GM18873 (cell line): ENCODE results near the gene HSD17B8.

Source experiments
- ATAC-seq: cut with Tn5 transposase; IDR thresholded peaks from one replicate; pipeline ENCODE4 v1.9.1; 2021; ENCODE audit warnings: mild to moderate bottlenecking, moderate library complexity, moderate number of reproducible peaks; ENCODE audit not compliant: unreplicated experiment, low FRiP score

Gene HSD17B8

DNA sequence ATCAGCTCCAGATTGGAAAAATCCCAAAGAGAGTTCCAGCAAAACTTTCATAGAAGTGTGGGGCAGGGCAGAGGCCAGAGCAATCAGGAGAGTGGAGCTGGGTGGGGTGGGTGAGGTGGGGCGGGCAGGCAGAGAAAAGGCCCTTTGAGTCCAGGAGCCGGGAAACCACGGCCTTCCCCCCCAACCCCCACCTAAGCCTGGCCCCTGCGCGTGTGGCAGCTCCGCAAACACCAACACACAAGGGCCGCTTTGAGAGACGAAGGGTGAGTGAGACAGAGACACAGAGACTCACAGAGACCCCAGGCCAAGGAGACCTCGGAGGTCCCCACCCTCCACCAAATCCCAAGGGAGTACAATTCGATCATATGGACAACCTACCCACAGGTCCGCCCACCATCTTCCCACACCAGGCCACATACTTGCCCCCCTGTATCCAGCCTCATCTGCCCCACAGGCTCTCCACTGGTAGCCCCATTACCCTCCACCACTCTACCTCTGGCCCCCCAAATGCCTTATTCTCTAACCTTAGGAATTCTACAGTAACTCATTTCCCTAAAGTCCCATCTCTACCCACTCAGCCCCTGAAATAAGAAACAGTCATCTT is 13.8 kb upstream of the HSD17B8 start:
- ATAC-seq: no peak

DNA sequence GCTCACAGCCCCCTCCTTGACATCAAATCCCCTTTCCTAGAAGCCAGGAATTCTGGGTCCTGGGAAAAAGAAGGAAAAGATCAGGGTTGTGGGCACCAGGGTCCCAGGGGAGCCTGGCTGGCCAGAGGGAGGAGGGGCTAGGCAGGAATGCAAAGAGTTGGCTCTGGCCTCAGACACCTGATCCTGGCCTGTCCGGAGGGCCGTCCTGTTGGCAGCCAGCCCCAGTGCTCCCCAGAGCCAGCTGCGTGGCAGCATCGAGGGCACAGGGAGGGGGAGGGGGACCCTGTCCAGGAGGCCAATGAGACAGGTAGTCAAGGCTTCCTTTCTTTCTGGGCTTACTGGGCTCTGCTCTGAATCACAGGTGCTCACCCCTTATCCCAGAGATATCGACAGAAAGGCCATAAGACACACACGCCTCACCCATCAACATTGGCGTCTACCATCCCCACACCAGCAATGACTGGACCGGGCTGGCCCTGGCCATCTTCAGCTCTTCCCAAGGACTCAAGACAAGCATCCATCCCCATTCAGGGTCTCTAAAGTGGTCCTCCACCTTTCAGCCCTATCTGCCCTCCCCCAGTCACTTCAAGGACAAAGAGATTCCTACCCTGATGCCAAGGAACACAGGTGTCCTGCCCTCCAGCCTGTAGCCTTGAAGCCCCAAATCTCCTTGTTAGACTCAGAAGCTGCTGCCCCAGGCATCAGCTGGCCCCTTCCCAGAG is 12.9 kb upstream of the HSD17B8 start:
- no peak for ATAC-seq

DNA sequence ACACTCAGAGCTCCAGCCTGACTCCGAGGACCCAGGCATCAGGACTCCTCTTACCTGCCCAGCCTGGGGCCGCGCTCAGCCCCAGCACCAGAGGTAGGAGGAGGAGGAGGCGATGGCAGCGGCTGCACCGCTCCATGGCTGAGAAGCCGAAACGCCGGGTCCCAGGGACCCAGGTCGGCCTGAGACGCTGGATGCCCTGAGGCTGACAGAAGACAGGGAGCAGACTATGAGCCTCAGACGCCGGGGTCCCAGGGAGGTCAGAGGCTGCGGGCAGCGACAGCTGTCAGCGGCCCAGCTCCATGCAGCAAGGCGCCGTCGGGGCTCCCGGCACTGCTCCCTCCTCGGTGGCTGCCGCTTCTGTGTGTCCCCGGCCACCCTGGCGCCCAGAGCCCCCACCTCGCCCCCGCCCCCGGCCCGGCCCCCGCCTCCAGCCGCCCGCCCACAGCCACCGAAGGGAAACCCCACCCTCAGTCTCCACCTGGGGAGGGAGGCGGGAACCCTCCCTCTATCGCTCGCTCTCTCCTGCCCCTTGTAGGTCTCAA is 12.3 kb upstream of the HSD17B8 start, which contains the start of gene COL11A2:
TSS of gene COL11A2 (minus strand) at position 363 of the 542 bp plus-strand sequence. CDS start at position 136, 227 bp downstream.
- no peak for ATAC-seq

DNA sequence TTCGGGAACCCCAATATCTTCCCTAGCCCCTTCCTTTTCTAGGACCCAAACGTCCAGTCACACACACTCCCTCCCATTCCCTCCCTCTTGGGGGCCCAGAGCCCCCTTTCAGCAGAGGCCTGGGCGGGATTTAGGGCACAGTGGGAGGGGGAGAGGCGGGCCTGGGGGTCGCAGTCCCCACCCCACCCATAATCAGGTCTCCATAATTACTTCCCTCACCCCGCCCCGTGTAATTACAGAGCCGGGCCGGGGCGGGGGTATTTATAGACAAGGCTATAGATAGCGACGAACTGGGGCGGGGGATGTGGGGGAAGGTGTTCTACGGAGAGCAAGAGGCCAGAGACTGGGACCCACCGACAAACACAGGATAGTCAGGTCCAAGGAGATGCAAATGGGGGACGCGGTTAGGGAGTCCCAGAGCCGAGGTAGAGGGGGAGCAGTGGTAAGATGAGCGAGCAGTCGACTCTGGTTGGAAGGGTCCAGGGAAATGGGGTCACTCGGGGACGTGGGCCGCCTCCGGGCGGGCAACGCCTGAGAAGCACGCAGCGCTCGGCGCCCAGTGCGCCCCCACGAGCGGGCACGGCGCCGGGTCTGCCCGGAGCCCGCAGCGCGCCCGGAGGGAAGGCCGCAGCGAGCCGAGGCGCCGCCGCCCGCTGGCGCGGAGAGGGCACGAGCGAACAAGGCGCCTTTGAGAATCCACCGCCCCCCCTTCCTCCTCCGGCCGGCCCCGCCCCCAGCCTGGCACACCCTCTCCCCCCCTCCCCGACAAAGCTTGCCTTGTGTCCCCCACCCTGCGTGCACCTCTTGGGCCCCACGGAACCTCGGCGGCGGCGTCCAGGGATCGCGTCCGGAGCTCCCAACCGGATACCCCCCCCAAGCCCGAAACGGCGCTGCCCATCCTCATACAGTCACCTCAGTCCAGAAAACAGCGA is 11.5 kb upstream of the HSD17B8 start:
- ATAC-seq: no peak

DNA sequence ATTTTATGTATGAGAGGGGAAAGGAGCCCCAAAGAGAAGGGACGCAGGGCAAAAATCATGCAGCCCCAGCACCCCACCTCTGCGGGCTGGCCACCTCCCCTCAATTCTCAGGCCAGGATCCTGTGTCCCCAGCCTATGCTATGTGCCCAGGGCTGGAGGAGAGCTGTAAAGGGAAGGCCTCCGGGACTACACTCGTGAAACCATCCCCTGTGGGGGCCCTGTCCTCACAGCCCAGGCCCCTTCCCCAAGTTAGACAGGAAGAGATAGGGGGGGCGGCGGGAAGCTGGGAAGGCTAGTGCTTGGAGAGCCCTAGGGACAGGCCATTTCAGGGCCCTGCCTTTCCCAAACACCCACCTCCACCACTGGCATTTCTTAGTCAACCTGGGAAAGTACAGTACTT is 10.8 kb upstream of the HSD17B8 start:
- no peak for ATAC-seq

DNA sequence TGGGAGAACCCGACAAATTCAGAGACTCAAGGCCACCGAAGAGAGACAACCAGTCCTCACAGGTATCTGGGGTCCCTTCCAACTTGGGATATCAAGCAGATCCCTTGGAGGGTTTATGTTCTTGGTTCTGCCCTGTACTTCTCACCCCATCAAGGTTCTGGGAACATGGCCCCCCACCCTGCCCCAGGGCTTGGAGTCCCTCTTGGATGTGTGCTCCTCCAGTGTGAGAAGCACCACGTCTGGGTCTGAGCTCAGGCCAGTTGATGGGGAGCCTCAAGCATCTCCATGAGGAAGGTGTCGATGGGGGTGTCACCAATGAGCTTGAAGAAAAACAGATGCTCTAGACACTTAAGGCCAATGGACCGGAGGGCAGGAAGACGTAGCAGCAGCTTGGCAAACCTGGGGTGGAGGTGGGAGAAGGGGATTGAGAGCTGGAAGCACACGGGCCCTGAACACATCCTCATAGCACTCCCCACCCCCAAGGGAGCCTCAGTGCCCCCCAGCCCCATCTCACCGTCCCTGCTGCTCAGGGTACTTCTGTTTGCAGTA is 9.9 kb upstream of the HSD17B8 start:
- ATAC-seq: no peak

DNA sequence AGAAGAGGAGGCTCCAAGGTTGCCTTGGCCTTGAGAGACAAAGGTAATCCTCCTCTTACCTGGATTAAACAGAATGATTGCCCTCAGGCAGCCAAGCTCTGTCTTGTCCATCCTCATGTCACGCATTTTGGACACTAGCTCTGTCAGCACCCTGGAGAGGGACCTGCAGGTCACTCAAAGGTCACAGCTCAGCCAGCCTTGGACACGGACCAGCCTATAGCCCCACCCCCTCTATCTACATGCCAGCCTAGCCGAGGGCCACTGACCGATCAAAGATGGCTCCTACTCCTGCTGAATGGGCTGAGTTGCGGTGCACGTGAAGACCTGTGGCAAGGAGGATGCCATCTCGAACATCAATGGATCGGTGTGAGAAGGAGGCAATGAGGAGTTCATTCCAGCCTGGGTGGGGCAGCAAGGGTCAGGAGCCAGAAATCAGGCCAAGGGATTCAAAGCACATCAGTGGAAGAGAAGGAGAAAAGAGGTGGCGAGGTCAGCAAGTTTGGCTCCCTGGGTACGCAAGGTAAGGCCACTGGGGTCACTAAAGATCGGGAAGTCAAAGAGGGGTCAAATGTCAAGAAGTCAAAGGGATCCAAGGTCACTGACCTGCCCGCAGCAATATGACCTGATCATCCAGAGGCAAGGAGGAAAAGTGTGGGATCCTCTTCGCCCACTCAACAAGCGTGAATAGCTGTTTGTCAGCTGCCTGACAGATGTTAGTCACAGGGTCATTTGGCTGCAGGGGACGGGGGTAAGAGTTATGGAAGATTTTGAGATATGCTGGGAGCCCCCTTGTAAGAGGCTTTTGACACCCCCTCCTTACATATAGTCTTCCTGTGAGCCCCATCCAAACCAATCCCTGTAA is 8.9 kb upstream of the HSD17B8 start:
- ATAC-seq: no peak

DNA sequence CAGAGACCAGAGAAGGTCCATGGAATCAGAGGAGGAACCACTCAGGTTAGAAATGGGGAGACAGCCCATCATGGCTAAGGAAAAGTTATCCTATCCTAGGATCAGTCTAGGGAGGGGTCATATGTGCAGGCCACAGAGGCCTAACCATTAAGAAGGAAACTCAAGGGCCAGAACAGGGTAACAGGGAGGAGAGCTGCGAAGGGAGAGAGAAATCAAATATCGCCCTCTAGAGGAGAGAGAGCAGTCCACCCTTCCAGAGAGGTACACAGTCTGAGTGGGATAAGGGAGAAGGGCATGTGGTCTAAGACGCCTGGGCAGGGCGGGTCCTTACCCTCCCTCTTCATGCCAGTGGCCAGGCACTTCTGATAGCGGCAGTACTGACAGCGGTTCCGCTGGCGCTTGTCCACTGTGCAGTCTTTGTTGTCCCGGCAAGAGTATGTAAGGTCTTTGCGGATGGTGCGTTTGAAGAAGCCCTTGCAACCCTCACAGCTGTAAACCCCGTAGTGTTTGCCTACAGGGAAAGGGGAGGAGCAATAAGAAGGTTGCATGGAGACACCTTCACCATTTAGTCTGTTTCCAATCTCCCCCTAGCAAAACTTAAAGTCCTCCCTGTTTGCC is 6.9 kb upstream of the HSD17B8 start:
- no peak for ATAC-seq

DNA sequence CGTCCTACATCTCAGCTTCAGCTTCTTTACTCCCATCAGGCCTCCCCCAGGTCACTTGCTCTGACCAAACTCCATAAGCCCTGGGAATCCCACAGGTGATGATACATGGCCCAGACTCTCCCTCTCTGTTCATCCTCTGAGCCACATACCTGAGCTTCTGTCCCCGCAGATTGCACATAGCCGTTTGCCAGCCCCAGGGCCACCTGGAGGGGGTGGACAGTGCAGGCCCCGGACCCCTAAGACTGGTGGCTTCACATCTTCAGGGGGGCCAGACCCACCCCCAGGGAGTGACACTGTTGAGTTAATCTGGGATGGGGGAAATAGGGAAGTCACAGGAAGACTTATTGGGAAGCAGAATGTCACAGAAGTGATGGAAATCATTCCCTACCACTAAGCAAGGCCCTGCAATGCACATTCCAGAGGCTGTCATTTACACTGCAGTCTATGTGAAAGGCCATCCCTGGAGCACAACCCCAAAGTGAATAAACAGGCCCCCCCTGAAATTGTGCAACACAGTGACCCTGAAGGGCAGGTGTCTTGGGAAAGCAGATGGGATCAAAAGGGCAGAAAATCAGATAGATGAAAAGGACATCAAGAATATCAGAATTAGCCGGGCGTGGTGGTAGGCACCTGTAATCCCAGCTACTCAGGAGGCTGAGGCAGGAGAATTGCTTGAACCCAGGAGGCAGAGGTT is 6.1 kb upstream of the HSD17B8 start:
- no peak for ATAC-seq

DNA sequence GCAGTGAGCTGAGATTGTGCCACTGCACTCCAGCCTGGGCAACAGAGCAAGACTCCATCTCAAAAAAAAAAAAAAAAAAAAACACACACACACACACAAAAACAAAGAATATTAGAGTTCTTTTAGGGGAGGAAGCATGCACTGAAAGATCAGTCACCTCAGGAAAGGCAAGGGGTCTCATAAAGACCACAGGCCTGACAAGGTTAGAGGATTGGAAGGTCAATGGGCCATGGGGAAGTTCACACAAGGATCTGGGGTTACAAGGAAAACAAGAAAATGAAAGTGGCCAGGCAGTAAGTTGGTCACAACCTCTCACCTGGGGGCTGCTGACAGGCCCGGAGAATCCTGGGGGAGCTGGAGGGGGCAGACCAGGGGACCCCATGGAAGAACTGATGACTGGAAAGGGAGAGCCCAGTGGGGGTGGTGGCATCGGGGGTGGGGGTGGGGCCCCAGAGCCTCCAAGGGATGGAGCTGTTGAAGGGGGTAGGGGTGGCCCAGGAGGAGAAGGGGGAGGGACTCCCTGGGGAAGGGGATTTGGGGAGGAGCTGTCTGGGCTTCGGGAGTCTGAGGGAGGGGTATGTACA is 5.5 kb upstream of the HSD17B8 start:
- no peak for ATAC-seq

DNA sequence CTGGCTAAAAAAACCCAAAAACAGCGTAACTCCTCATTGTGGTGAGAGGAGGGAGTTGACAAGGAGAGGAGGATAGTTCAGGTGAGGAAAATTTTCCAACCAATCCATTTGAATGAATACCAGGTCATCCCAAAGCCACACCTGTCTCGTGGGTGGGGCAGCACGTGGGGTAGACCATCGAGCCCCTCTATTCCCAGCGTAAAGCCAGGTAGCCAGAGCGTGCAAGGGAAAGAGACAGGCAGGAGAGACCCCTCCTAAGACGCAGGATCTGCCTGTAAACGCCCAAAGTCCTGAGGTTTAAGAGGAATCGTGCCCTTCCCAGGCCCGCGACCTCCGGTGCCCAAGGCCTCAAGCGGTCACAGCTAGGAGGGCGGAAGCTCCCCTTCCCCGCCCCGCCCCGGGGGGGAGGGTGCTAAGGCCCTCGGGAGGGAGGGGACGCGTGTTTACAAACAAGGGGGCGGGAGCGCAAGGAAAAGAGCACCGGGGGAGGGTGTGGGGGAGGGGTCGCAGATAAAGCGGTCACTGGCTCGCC is 4.7 kb upstream of the HSD17B8 start:
- ATAC-seq: peak; percentile 19

DNA sequence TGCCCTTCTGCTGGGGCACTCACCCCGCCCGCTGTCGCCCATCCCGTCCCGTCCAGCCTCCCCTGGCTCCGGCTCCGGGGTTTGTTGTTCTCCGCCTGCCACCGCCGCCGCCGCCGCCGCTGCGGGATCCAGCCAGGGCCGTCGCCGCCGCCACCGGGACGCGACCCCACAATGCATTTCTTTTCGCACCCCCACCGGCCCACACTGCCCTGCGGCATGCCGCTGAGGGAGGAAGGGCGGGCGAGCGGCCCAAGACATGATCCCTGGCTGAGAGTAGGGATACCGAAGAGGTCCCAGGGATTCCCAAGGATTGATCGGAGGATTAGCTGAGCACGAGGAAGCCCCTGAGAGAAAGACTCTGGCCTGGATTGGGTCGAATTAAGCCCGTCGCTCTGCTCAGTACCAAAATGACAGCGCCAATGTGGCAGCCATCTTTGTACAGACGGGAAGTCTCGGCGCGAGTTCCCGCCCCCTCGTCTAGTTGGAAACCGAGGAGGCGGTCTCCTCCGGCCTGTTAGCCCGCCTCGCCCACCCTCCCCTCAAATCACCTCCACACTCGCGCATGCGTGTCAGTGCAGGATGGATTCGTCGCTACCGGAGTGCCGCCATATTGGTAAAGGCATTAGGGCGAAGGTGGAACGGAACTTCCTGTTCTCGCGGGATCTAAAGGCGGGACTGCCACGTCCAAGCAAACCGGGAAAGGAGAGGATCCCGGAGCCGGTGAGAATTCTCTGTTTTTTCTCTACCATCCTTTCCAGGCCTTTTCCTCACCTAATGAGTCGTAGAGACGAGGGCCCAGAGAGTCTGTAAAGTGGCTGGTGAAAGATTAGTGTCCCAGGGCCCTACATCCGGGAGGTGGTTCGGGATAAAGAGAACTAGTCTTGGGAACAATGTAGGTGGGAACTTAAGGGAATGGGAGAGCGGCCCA is 4.0 kb upstream of the HSD17B8 start, which contains the start of the genes RXRB and SLC39A7:
TSS of gene RXRB (minus strand) at position 447 of the 928 bp plus-strand sequence. CDS start at position 258, 189 bp downstream.
TSS of gene SLC39A7 (plus strand) at position 649 of the 928 bp plus-strand sequence. CDS start 379 bp downstream, outside the sequence.
- ATAC-seq: peak; percentile 42

DNA sequence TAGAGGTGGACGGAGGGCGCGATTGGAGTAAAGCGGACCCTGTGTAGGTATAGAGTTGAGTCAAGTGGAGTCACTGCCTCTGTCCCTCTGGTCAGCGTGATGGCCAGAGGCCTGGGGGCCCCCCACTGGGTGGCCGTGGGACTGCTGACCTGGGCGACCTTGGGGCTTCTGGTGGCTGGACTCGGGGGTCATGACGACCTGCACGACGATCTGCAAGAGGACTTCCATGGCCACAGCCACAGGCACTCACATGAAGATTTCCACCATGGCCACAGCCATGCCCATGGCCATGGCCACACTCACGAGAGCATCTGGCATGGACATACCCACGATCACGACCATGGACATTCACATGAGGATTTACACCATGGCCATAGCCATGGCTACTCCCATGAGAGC is 3.3 kb upstream of the HSD17B8 start:
- ATAC-seq: no peak

DNA sequence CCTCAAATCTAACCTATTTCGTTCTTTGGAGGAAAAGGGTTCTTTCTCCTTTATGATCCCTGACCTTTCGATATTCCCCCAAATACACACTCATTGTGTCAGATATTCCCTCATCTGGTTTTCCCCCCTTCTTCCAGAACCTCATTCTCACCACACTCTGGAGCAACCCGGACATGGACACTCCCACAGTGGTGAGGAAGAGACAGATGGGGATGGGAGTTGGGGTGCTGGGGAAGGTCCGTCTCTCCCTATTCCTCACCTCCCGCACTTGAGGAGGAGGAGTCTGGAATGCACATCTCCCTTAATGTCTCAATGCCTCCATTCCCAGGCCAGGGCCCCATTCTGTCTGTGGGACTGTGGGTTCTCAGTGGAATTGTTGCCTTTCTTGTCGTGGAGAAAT is 2.5 kb upstream of the HSD17B8 start:
- ATAC-seq: no peak

DNA sequence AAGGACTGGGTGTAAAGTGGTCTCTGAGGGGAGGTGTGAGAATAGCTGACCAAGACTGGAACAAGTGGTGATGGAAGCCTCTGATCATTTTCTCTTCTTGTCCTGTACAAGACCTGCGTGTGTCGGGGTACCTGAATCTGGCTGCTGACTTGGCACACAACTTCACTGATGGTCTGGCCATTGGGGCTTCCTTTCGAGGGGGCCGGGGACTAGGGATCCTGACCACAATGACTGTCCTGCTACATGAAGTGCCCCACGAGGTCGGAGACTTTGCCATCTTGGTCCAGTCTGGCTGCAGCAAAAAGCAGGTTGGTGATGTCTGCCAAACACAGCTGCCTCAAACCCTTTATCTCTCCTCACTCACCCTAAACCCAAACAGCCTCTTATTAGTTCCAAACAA is 1.7 kb upstream of the HSD17B8 start:
- ATAC-seq: no peak

DNA sequence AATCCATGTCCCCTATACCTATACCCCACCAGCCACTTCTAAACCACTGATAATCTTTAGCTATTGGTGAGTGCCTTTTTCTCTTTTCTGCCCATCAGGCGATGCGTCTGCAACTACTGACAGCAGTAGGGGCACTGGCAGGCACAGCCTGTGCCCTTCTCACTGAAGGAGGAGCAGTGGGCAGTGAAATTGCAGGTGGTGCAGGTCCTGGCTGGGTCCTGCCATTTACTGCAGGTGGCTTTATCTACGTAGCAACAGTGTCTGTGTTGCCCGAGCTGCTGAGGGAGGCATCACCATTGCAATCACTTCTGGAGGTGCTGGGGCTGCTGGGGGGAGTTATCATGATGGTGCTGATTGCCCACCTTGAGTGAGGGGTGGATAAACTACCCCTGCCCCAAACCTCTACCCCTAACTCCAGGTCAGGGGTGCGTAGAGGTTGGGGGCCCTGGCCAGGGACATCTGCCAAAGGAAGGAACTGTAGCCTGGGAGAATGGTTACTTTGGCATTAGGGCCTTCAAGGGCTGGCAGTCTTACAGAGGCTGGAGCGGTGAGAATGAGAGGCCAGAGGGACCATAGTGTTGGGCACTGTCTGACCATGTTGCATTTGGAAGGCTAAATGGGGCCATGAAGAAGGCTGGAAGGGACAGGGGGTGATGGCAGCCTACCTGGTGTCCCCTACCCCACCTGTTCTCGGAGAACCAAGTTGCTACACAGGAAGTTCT is 851 bp upstream of the HSD17B8 start:
- ATAC-seq: no peak
